ENCODE measurements around the gene GLIPR1. TPM values are rescaled to one million over a fixed set of nuclear protein-coding genes. Genes with fewer than 3 reads are reported as not detected.

The GLIPR1 gene
- total RNA-seq, 1 experiment from 2014 or later: 0.13 TPM

GRCh38 chr12:75503866-75504265 lies 23.3 kb downstream of the GLIPR1 start:
- Histone ChIP-seq H3K79me2 (ENCODE audit: insufficient read depth, low read length) (peaks cover 2% of the 10 kb centered on the region; the same call in 1 of the 2 replicates), H4K8ac (replicated peaks; ENCODE audit: insufficient read length, low read depth, low read length) (no peak overlapping the region), H3K4ac (ENCODE audit: low read depth, low read length) (no peak overlapping the region), H2BK15ac (ENCODE audit: low read depth, low read length) (no peak overlapping the region), H3K79me1 (ENCODE audit: insufficient read depth, low read depth, low read length, poor library complexity, severe bottlenecking) (peaks cover 2% of the 10 kb centered on the region), H4K91ac (ENCODE audit: insufficient read length, low read depth, low read length) (no peak overlapping the region), H3K23ac (ENCODE audit: insufficient read length, low read depth, low read length) (no peak overlapping the region), H2BK120ac (ENCODE audit: low read depth, low read length, poor library complexity, severe bottlenecking) (no peak overlapping the region), H2AFZ (ENCODE audit: low read length) (no peak overlapping the region), H3K14ac (ENCODE audit: insufficient read depth, low read length) (no peak overlapping the region), H3K23me2 (ENCODE audit: insufficient read length, low read depth, low read length, poor library complexity, severe bottlenecking) (no peaks in the 10 kb centered on the region), H2BK20ac (ENCODE audit: low read depth, low read length, poor library complexity, severe bottlenecking) (no peak overlapping the region), H3K4me2 (ENCODE audit: insufficient read depth, insufficient read length, low read length) (no peak overlapping the region), H2BK12ac (ENCODE audit: insufficient read length, low read depth, low read length) (no peak overlapping the region), H3K18ac (ENCODE audit: insufficient read length, low read depth, low read length) (no peak overlapping the region), H3K9ac (ENCODE audit: extremely low read depth, insufficient read length, low read length) (no peak overlapping the region), H3K27me3 (ENCODE audit: insufficient read depth, low read length) (no peaks in the 10 kb centered on the region), H2BK5ac (ENCODE audit: insufficient read length, low read length) (no peak overlapping the region), H3K27ac (ENCODE audit: insufficient read length, low read depth, low read length) (no peak overlapping the region), H3T11ph (ENCODE audit: low read length) (no peak overlapping the region), H3K56ac (ENCODE audit: insufficient read length, low read depth, low read length) (no peak overlapping the region), H3K9me3 (ENCODE audit: control insufficient read depth, low read depth, low read length) (no peaks in the 10 kb centered on the region), H4K5ac (ENCODE audit: insufficient read length, low read depth, low read length) (no peak overlapping the region), H4K20me1 (ENCODE audit: control insufficient read depth, insufficient read depth, insufficient read length) (no peaks in the 10 kb centered on the region), H2AK5ac (ENCODE audit: insufficient read length, low read length) (no peak overlapping the region), H3K4me1 (ENCODE audit: insufficient read depth, low read length) (no peaks in the 10 kb centered on the region)
- no peak overlapping the region for H3K4me3 Mint-ChIP-seq
- H3K9me3 Mint-ChIP-seq: no peaks in the 10 kb centered on the region
- no peaks in the 10 kb centered on the region for H3K4me1 Mint-ChIP-seq
- no peak for DNase-seq
- WGBS (ENCODE audit: extremely low coverage, insufficient read length, low lambda C conversion rate): no CpG with 5 or more reads among the region's 3 CpGs
- H3K27me3 Mint-ChIP-seq (ENCODE audit: low read depth): no peaks in the 10 kb centered on the region
- H3K36me3 Mint-ChIP-seq (ENCODE audit: insufficient read depth in 1 of 3, low read depth in 3 of 3): peaks cover 12 to 49% (median 47%) of the 10 kb centered on the region in 3 experiments; a peak in 6 of 7 replicates
- TF ChIP-seq CTCF (conservative IDR thresholded peaks at IDR 0.05): no peak
- H3K27ac Mint-ChIP-seq: no peak overlapping the region
